Keratinocyte (primary cell): ENCODE results near the gene RBFOX2. TPM values are rescaled to one million over a fixed set of nuclear protein-coding genes. Genes with fewer than 3 reads are reported as not detected.

Experiments
- DNase-seq: peaks from one replicate; pipeline ENCODE4 v3.0.0-alpha.2; 2011; ENCODE audit warnings: low read depth, missing footprints, low spot score
- FAIRE-seq: peaks from 2 replicates; lab custom pipeline; 2011; peaks lifted over from hg19 to GRCh38; lab: Jason Lieb, UNC
- H2AFZ ChIP-seq: 2 replicates; pipeline ENCODE4 v1.6.0; 2012; ENCODE audit warnings: low read length, control low read depth, inconsistent platforms; ENCODE audit not compliant: control insufficient read depth
- H3K27ac ChIP-seq: 2 replicates; pipeline ENCODE4 v1.5.1; 2011; ENCODE audit warnings: low read length; ENCODE audit not compliant: control insufficient read depth, insufficient read depth
- H3K27me3 ChIP-seq: 3 replicates; pipeline ENCODE4 v1.6.0; 2011; ENCODE audit warnings: low read length; ENCODE audit not compliant: control insufficient read depth, insufficient read depth; ENCODE audit errors: extremely low read depth
- H3K36me3 ChIP-seq, 2 experiments: 2 replicates in 1 of 2; 3 replicates in 1 of 2; pipeline ENCODE4 v1.5.1; 2011; ENCODE audit warnings: low read length in 2 of 2, mild to moderate bottlenecking in 1 of 2; ENCODE audit not compliant: control insufficient read depth in 2 of 2, insufficient read depth in 2 of 2; ENCODE audit errors: extremely low read depth in 1 of 2
- H3K4me1 ChIP-seq: 3 replicates; pipeline ENCODE4 v1.5.1; 2011; ENCODE audit warnings: low read length; ENCODE audit not compliant: control insufficient read depth, insufficient read depth; ENCODE audit errors: extremely low read depth
- H3K4me2 ChIP-seq: 3 replicates; pipeline ENCODE4 v1.6.0; 2011; ENCODE audit warnings: low read depth, low read length; ENCODE audit not compliant: control insufficient read depth, insufficient read depth; ENCODE audit errors: extremely low read depth
- H3K4me3 ChIP-seq, 3 experiments: fragments of 200-600 bp in 1 of 3; sonication (generic) in 1 of 3; 2 replicates in 2 of 3; 3 replicates in 1 of 3; pipeline ENCODE4 v1.5.1; 2011 to 2016; ENCODE audit warnings: low read length in 3 of 3, mild to moderate bottlenecking in 3 of 3, control low read depth in 2 of 3, inconsistent platforms in 1 of 3, low read depth in 1 of 3, mixed read lengths in 1 of 3, mixed run types in 1 of 3, moderate library complexity in 1 of 3; ENCODE audit not compliant: control insufficient read depth in 2 of 3, insufficient read depth in 2 of 3; ENCODE audit errors: extremely low read depth in 1 of 3
- H3K79me2 ChIP-seq: 2 replicates; pipeline ENCODE4 v1.6.0; 2012; ENCODE audit warnings: low read length; ENCODE audit not compliant: control insufficient read depth, insufficient read depth
- H3K9ac ChIP-seq: 3 replicates; pipeline ENCODE4 v1.6.0; 2011; ENCODE audit warnings: low read length; ENCODE audit not compliant: control insufficient read depth, insufficient read depth; ENCODE audit errors: extremely low read depth
- H3K9me1 ChIP-seq: 3 replicates; pipeline ENCODE4 v1.6.0; 2011; ENCODE audit warnings: low read length; ENCODE audit not compliant: control insufficient read depth, insufficient read depth; ENCODE audit errors: extremely low read depth
- H3K9me3 ChIP-seq: 2 replicates; pipeline ENCODE4 v1.5.1; 2012; ENCODE audit warnings: low read depth, low read length; ENCODE audit not compliant: control insufficient read depth
- H4K20me1 ChIP-seq: 3 replicates; pipeline ENCODE4 v1.6.0; 2011; ENCODE audit warnings: low read length; ENCODE audit not compliant: control insufficient read depth, insufficient read depth; ENCODE audit errors: extremely low read depth
- EZH2 ChIP-seq: IDR thresholded peaks from one replicate; pipeline ENCODE4 v1.6.1; 2012; ENCODE audit warnings: inconsistent platforms, mild to moderate bottlenecking, low read length, moderate library complexity
- dilution Hi-C: fragments of 300-500 bp; cut with MboI; formaldehyde crosslinking; loops from one replicate; pipeline ENCODE4 v1.7.0; 2020; ENCODE audit warnings: low sequenced_read_pairs; ENCODE audit not compliant: extremely low pct_ligation_motif_present
- polyA plus RNA-seq, 5 experiments: library from polyadenylated mRNA; depleted of rRNA in 3 of 5; stranded (reverse) in 3 of 5; stranded (forward) in 1 of 5; unstranded in 1 of 5; fragments of >200 nt; gene quantifications; 1 replicate in 1 of 5; 2 replicates in 3 of 5; 3 replicates in 1 of 5; pipeline versions ENCODE4 v1.2.1 to v1.2.3, GENCODE V29; 2011 to 2012; ENCODE audit warnings: missing spikeins in 2 of 5, low read depth in 1 of 5, low replicate concordance in 1 of 5
- TF ChIP-seq, protein P1 (sequence below), 3 experiments: IDR thresholded peaks in 1 of 3; conservative IDR thresholded peaks in 1 of 3; optimal IDR thresholded peaks in 1 of 3; 2 replicates in 2 of 3; 3 replicates in 1 of 3; pipeline versions ENCODE3 to v1.5.1; 2011; ENCODE audit warnings: low read length in 3 of 3, mild to moderate bottlenecking in 3 of 3, moderate library complexity in 2 of 3, control low read depth in 1 of 3, inconsistent platforms in 1 of 3; ENCODE audit not compliant: insufficient read depth in 2 of 3; ENCODE audit errors: extremely low read depth in 1 of 3

Gene RBFOX2
- polyA plus RNA-seq, 1 donor (not counting 4 experiments of a cell fraction or from before 2014, with no cell fraction given) = 118 TPM

DNA sequence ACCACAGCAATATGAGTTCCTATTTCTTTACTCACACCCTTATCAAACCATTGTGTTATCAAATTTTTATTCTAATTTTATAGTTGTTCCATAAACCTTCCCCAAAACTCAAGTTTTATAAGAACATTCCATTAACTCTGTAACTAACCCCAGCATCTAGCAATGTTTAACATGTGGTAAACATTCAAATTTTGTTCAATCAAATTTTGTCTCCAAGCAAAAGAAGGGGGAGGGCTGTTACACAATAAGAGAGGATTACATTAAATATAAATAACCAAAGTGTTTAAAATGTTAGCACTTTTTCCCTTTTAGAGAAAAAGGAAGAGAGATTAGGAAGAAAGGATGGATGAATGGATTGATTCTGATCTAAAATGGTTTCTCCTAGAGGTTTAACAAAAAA, 20.5 kb downstream of the RBFOX2 start:
- peaks cover 10% of the 10 kb centered on the region for H3K4me1 ChIP-seq
- H3K9me1 ChIP-seq = peaks cover 2% of the 10 kb centered on the region
- H3K36me3 ChIP-seq = no peaks in the 10 kb centered on the region
- H3K9me3 ChIP-seq = no peaks in the 10 kb centered on the region
- TF ChIP-seq, protein P1, sequence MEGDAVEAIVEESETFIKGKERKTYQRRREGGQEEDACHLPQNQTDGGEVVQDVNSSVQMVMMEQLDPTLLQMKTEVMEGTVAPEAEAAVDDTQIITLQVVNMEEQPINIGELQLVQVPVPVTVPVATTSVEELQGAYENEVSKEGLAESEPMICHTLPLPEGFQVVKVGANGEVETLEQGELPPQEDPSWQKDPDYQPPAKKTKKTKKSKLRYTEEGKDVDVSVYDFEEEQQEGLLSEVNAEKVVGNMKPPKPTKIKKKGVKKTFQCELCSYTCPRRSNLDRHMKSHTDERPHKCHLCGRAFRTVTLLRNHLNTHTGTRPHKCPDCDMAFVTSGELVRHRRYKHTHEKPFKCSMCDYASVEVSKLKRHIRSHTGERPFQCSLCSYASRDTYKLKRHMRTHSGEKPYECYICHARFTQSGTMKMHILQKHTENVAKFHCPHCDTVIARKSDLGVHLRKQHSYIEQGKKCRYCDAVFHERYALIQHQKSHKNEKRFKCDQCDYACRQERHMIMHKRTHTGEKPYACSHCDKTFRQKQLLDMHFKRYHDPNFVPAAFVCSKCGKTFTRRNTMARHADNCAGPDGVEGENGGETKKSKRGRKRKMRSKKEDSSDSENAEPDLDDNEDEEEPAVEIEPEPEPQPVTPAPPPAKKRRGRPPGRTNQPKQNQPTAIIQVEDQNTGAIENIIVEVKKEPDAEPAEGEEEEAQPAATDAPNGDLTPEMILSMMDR (optimal IDR thresholded peaks at IDR 0.05 in 1 of 3, IDR thresholded peaks at IDR 0.05 in 1 of 3, conservative IDR thresholded peaks at IDR 0.05 in 1 of 3; ENCODE audit: extremely low read depth in 1 of 3, insufficient read depth in 2 of 3, low read length in 3 of 3) = no peak
- no peak for TF ChIP-seq EZH2
- H4K20me1 ChIP-seq = peaks cover 6% of the 10 kb centered on the region
- H3K4me2 ChIP-seq = no peak overlapping the region
- peaks cover 77% of the 10 kb centered on the region for H3K79me2 ChIP-seq
- no peaks in the 10 kb centered on the region for H3K27me3 ChIP-seq
- H2AFZ ChIP-seq = no peak overlapping the region
- DNase-seq (no peak), FAIRE-seq (no peak)
- no peak overlapping the region for H3K9ac ChIP-seq
- dilution Hi-C loops = no loop called here
- no peak overlapping the region for H3K27ac ChIP-seq
- no peak overlapping the region for H3K4me3 ChIP-seq

DNA sequence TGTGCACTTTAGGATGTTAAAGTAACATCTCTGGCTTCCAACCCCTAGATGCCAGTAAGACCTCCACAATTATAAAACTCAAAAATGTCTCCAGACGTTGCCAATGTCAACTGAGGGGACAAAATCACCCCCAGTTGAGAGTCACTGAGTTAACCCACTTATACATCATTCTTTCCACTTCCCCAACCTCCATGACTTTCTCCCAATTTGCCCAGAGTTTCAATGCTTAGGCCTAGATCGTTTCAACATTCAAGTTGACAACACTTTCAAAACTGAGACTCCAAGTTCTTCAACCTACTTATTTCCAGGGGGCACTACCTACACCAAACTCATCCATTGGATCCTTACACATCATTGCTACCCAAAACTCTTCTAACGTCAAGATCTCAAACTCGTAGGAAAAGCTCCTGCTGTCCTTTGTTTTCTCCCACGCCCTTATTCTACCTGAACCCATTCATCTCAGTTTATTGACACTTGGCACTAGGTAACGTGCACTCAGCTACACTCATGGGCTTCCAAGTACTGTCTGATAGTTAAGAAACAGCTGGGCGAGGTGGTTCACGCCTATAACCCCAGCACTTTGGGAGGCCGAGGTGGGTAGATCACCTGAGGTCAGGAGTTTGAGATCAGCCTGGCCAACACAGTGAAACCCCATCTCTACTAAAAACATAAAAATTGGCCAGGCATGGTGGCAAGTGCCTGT, 24.5 kb downstream of the RBFOX2 start:
- no peak overlapping the region for H3K4me3 ChIP-seq

More for the DNA sequence above, 24.5 kb downstream of the RBFOX2 start:
- Histone ChIP-seq H3K36me3 (no peaks in the 10 kb centered on the region), H3K9me1 (peaks cover 2% of the 10 kb centered on the region), H3K9me3 (no peaks in the 10 kb centered on the region), H3K79me2 (peaks cover 71% of the 10 kb centered on the region), H3K4me2 (no peak overlapping the region), H3K9ac (no peak overlapping the region), H3K4me1 (no peaks in the 10 kb centered on the region), H2AFZ (no peak overlapping the region), H3K27me3 (no peaks in the 10 kb centered on the region), H4K20me1 (peaks cover 3% of the 10 kb centered on the region), H3K27ac (no peak overlapping the region)
- dilution Hi-C loops = no loop called here
- FAIRE-seq (no peak), DNase-seq (no peak)
- TF ChIP-seq, protein P1 (optimal IDR thresholded peaks at IDR 0.05 in 1 of 3, IDR thresholded peaks at IDR 0.05 in 1 of 3, conservative IDR thresholded peaks at IDR 0.05 in 1 of 3; ENCODE audit: extremely low read depth in 1 of 3, insufficient read depth in 2 of 3, low read length in 3 of 3) = no peak
- no peak for TF ChIP-seq EZH2
